Small intestine (tissue), 7 donors: ENCODE results near the gene BLTP3A. TPM values are rescaled to one million over a fixed set of nuclear protein-coding genes. Genes with fewer than 3 reads are reported as not detected.
A peak's percentile ranks its signal among the peaks of the same experiment; 100 is the strongest.
"Not testable (repeated sequence)": the region's sequence is repeated elsewhere in the genome, so short reads cannot be mapped to it uniquely, and the experiment has no call there.

Source experiments
- DNase-seq, 2 donors: peaks; one replicate each; pipeline versions ENCODE4 v3.0.0 to v3.0.0-alpha.2; 2013
- FAIRE-seq: peaks from 2 replicates; lab custom pipeline; 2012; peaks lifted over from hg19 to GRCh38; lab: Jason Lieb, UNC
- H3K27ac ChIP-seq, 3 donors: one replicate each; pipeline ENCODE4 v1.5.1; 2013; ENCODE audit warnings: low read length in 2 of 3, mild to moderate bottlenecking in 2 of 3, control low read depth in 1 of 3, inconsistent platforms in 1 of 3, low read depth in 1 of 3, moderate library complexity in 1 of 3
- H3K27me3 ChIP-seq, 3 donors: one replicate each; pipeline ENCODE4 v1.6.1; 2013; ENCODE audit warnings: low read length in 3 of 3, inconsistent platforms in 1 of 3; ENCODE audit not compliant: control insufficient read depth in 3 of 3, insufficient read depth in 3 of 3
- H3K36me3 ChIP-seq, 3 donors: one replicate each; pipeline ENCODE4 v1.6.1; 2013; ENCODE audit warnings: low read length in 3 of 3, inconsistent platforms in 1 of 3, low read depth in 1 of 3, mild to moderate bottlenecking in 1 of 3, moderate library complexity in 1 of 3; ENCODE audit not compliant: control insufficient read depth in 3 of 3, insufficient read depth in 2 of 3
- H3K4me1 ChIP-seq, 3 donors: one replicate each; pipeline ENCODE4 v1.6.1; 2013; ENCODE audit warnings: low read length in 2 of 3, inconsistent platforms in 1 of 3, low read depth in 1 of 3, mild to moderate bottlenecking in 1 of 3, moderate library complexity in 1 of 3; ENCODE audit not compliant: control insufficient read depth in 3 of 3, insufficient read depth in 2 of 3
- H3K4me3 ChIP-seq, 3 donors: one replicate each; pipeline ENCODE4 v1.5.1; 2013; ENCODE audit warnings: low read length in 3 of 3, control low read depth in 1 of 3, inconsistent platforms in 1 of 3, low read depth in 1 of 3, mild to moderate bottlenecking in 1 of 3, moderate library complexity in 1 of 3
- H3K9me3 ChIP-seq, 2 donors: one replicate each; pipeline ENCODE4 v1.6.1; 2013; ENCODE audit warnings: low read depth in 1 of 2, low read length in 1 of 2; ENCODE audit not compliant: control insufficient read depth in 2 of 2, insufficient read depth in 1 of 2
- WGBS, 3 donors: extraction: QIAGEN DNeasy Blood & Tissue Kit; methylation state at CpG; one replicate each; pipeline ENCODE4 v1.1.7; 2013; 5-methylcytosine and 5-hydroxymethylcytosine counted together
- polyA plus RNA-seq, 4 donors: library from polyadenylated mRNA; stranded (reverse) in 3 of 4; unstranded in 1 of 4; fragments of 200-250 nt in 3 of 4; fragments of 120-200 nt in 1 of 4; gene quantifications; one replicate each; pipeline versions ENCODE4 v1.2.1 to v1.2.3, GENCODE V29; 2013
- donor health status: healthy with polysubstance abuse.
- donor health status: control.
- donor health status: control.
- donor health status: Bipolar disorder and iron deficiency.
- donor health status: healthy.

Gene BLTP3A
- polyA plus RNA-seq, 4 donors = 1.3 to 7.9 (median 3.2) TPM

DNA sequence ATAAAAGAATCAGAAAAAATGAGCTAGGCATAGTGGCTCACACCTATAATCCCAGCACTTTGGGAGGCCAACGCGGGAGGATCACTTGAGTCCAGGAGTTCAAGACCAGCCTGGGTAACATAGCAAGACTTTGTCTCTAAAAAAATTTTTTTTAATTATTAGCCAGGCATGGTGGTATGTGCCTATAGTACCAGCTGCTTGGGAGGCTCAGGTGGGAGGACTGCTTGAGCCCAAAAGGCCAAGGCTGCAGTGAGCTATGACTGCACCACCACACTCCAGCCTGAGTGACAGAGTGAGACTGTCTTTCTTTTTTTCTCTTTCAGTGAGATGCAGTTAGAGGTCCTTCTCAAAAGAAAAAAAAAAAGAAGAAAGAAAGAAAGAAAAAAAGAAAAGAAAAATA lies 43.1 kb upstream of the BLTP3A start:
- Histone ChIP-seq H3K4me3 (no peak overlapping the region), H3K36me3 (no peaks in the 10 kb centered on the region), H3K27me3 (no peaks in the 10 kb centered on the region), H3K27ac (no peak overlapping the region), H3K4me1 (peaks cover 0 to 25% (median 0%) of the 10 kb centered on the region in 3 donors), H3K9me3 (no peaks in the 10 kb centered on the region)
- WGBS, 3 donors = 88 to 94% (median 93%) methylated on average over 2 of the region's 2 CpGs
- FAIRE-seq = no peak
- no peak for DNase-seq

DNA sequence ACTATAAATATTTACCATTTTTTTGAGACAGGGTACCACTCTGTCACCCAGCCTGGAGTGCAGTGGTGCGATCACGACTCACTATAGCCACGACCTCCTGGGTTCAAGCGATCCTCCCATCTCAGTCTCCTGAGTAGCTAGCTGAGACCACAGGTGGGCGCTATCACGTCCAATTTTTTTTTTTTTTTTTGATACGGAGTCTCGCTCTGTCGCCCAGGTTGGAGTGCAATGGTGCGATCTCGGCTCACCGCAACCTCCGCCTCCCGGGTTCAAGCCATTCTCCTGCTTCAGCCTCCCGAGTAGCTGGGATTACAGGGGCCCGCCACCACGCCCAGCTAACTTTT lies 35.4 kb upstream of the BLTP3A start:
- not testable (repeated sequence) for H3K4me1 ChIP-seq, FAIRE-seq, H3K36me3 ChIP-seq, H3K27me3 ChIP-seq, H3K9me3 ChIP-seq
- peak overlapping the region; percentile 81 to 99 (median 94) for H3K27ac ChIP-seq
- peak; percentile 53 for DNase-seq
- 12 to 29% (median 19%) methylated on average over 17 of the region's 17 CpGs for WGBS, 3 donors
- peak overlapping the region; percentile 69 to 74 (median 72) for H3K4me3 ChIP-seq

DNA sequence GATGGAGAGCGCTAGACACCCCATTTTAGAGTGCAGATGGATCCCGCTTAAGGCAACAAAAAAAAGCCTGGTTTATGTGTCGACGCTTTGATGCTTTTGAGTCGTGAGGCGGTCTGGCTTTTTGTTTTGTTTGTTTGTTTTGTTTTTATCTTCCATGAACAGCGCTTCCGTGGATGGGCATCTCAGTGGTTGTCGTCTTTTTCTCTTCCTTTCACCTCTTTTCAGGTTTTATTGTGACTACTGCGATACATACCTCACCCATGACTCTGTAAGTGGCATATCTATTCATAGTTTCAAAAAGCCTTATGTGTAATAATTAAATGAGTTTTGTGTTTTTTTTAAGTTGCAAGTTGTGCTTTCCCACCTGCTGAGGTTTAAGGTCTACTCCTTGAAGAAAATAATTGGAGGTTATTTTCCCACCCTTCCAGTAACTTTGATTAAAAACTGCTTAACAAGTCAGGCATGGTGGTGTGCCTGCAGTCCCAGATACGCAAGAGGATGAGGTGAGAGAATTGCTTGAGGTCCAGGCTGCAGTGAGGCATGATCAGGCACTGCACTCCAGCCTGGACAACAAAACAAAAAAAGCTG lies 34.1 kb upstream of the BLTP3A start:
- H3K27me3 ChIP-seq = no peaks in the 10 kb centered on the region

DNA sequence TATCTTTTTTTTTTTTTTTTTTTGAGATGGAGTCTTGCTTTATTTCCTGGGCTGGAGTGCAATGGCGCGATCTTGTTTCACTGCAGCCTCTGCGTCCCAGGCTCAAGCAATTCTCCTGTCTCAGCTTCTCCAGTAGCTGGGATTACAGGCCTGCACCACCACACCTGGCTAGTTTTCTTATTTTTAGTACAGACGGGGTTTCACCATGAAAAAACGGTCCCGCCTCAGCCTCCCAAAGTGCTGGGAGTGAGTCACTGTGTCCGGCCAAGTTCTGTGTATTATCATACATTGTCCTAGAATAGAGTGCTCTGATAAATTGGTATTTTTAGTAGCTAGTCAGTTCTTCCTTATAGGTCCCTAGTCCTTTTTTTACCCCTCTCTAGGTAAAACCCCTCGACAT lies 31.8 kb upstream of the BLTP3A start:
- Histone ChIP-seq H3K4me1 (peaks cover 0 to 5% (median 0%) of the 10 kb centered on the region in 3 donors), H3K9me3 (no peaks in the 10 kb centered on the region), H3K36me3 (peaks cover 2 to 31% (median 3%) of the 10 kb centered on the region in 3 donors), H3K4me3 (no peak overlapping the region), H3K27ac (no peak overlapping the region), H3K27me3 (no peaks in the 10 kb centered on the region)
- DNase-seq = no peak
- no peak for FAIRE-seq
- 93 to 94% (median 94%) methylated on average over 8 of the region's 8 CpGs for WGBS, 3 donors

More for the DNA sequence above, 34.1 kb upstream of the BLTP3A start:
- Histone ChIP-seq H3K36me3 (peaks cover 2 to 16% (median 3%) of the 10 kb centered on the region in 3 donors), H3K4me1 (peaks cover 0 to 5% (median 0%) of the 10 kb centered on the region in 3 donors), H3K27ac (peak overlapping the region; percentile 62 to 94 (median 93)), H3K9me3 (no peaks in the 10 kb centered on the region), H3K4me3 (peak overlapping the region; percentile 72 to 76 (median 74))
- FAIRE-seq (no peak), DNase-seq (no peak)
- WGBS, 3 donors = 6 to 8% (median 6%) methylated on average over 11 of the region's 11 CpGs

DNA sequence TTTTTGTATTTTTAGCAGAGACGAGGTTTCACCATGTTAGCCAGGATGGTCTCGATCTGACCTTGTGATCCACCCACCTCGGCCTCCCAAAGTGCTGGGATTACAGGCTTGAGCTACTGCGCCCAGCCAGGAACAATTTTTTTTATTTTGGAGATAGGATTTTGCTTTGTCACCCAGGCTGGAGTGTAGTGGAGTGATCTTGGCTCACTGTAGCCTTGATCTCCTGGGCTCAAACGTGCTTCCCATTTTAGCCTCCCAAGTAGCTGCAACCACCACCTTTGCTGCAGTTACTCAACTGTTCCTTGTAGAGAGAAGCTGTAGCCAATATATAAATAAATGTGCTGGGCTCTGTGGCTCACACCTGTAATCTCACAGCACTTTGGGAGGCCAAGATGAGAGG lies 30.2 kb upstream of the BLTP3A start:
- H3K4me1 ChIP-seq, H3K4me3 ChIP-seq, FAIRE-seq, DNase-seq, H3K27me3 ChIP-seq, H3K27ac ChIP-seq, H3K9me3 ChIP-seq: not testable (repeated sequence)
- WGBS, 3 donors = 91 to 94% (median 92%) methylated on average over 5 of the region's 5 CpGs
- peaks cover 3 to 41% (median 7%) of the 10 kb centered on the region in 3 donors for H3K36me3 ChIP-seq

DNA sequence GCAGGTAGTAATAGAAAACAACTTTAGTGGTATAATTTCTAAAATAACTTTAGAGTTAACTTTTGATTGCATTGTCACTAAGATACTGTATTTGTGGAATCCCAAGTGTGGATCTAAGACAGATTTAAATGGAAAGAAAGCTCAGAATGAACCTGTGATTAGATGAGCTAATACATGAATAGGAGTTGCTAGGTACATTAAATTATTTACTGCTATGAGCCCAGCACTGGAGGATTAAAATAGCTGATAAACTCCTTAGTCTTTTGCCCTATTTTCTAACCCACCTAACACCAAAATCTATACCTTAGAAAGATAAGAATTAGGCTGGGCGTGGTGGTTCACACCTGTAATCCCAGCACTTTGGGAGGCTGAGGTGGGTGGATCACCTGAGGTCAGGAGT lies 23.7 kb upstream of the BLTP3A start:
- no peak for FAIRE-seq
- DNase-seq = no peak
- H3K36me3 ChIP-seq = peaks cover 9 to 53% (median 11%) of the 10 kb centered on the region in 3 donors
- no peaks in the 10 kb centered on the region for H3K27me3 ChIP-seq
- H3K4me1 ChIP-seq = no peaks in the 10 kb centered on the region
- H3K4me3 ChIP-seq = no peak overlapping the region
- WGBS, 3 donors = 92 to 95% (median 95%) methylated on average over 1 of the region's 1 CpG
- H3K9me3 ChIP-seq = no peaks in the 10 kb centered on the region
- H3K27ac ChIP-seq = no peak overlapping the region

DNA sequence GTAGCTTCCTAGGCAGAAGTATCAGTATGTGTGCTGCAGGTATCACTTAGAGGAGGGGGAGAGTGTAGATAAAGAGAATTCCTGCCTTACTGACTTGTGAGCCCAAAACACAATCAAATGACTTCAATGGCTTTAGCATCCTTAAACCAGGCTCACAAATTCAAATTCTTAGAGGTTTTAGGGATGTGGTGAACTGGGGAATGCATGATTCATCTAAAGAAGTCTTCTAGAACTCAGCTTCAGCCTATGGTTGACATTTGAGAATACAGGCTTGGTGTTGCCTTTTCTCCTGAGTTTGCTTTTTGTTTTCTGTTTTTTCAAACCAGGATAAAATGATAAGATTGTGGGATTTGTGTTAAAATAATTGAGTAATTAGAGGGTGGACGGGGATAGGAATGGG lies 20.2 kb upstream of the BLTP3A start:
- DNase-seq = no peak
- Histone ChIP-seq H3K27ac (no peak overlapping the region), H3K27me3 (no peaks in the 10 kb centered on the region), H3K4me1 (no peaks in the 10 kb centered on the region), H3K9me3 (no peaks in the 10 kb centered on the region), H3K4me3 (no peak overlapping the region), H3K36me3 (peaks cover 8 to 46% (median 14%) of the 10 kb centered on the region in 3 donors)
- 80 to 91% (median 90%) methylated on average over 1 of the region's 1 CpG for WGBS, 3 donors
- FAIRE-seq = no peak

DNA sequence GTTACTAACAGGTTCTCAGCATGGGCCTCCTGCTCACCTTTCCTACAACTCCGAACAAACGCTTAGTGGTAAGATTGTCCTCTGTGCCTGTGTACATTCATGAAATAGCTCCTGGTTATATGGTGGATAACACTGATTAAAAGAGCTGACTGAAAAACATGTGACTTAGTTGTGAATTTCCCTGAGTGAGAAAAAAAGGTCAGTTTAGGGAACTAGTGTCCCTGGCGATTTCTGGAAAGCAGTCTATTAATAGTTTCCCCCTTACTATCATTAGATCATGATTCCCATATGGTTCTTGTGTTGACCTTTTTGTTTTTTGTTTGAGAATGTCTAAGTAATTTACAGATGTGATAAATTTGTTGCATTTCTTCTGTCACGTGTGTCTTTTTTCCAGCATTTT lies 18.9 kb upstream of the BLTP3A start:
- Histone ChIP-seq H3K27ac (no peak overlapping the region), H3K9me3 (no peaks in the 10 kb centered on the region), H3K4me1 (no peaks in the 10 kb centered on the region), H3K36me3 (peaks cover 4 to 46% (median 12%) of the 10 kb centered on the region in 3 donors), H3K27me3 (no peaks in the 10 kb centered on the region), H3K4me3 (no peak overlapping the region)
- WGBS, 3 donors = 87 to 94% (median 92%) methylated on average over 4 of the region's 4 CpGs
- FAIRE-seq (no peak), DNase-seq (no peak)

DNA sequence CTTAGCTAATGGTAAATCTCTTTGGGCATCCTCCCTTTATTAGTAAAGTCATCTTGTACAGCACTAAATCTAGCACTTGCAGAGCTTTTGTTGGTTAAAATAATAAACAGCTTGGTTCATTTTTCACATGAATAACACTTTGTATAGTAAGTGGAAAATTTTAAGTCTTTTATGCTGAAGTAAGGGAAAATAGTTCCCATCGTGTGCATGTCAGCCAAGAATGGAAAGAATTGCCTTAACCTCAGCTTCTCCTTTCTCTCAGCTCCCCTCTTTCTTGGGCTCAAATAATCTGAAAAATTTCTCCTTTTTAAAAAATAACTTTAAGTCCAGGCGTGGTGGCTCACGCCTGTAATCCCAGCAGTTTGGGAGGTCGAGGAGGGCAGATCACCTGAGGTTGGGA lies 18.0 kb upstream of the BLTP3A start:
- DNase-seq (no peak), FAIRE-seq (no peak)
- H3K4me3 ChIP-seq = no peak overlapping the region
- H3K27me3 ChIP-seq = no peaks in the 10 kb centered on the region
- 83 to 95% (median 85%) methylated on average over 4 of the region's 4 CpGs for WGBS, 3 donors
- H3K4me1 ChIP-seq = no peaks in the 10 kb centered on the region
- no peak overlapping the region for H3K27ac ChIP-seq
- H3K9me3 ChIP-seq = no peaks in the 10 kb centered on the region
- H3K36me3 ChIP-seq = peaks cover 4 to 38% (median 7%) of the 10 kb centered on the region in 3 donors
